Neural progenitor cell (in vitro differentiated cells): ENCODE data around the gene ANKRD12. TPM values are rescaled to one million over a fixed set of nuclear protein-coding genes. Genes with fewer than 3 reads are reported as not detected.

Source experiments
- DNase-seq: peaks from one replicate; pipeline ENCODE4 v3.0.0-alpha.2; 2016; ENCODE audit warnings: low spot score
- H2AFZ ChIP-seq: fragments of 200-600 bp; sonication (generic); replicated peaks from 2 replicates; pipeline ENCODE4 v1.6.1; 2016; ENCODE audit warnings: antibody characterized with exemption
- H3F3A ChIP-seq: fragments of 200-600 bp; sonication (generic); 2 replicates; pipeline ENCODE4 v1.6.1; 2016; ENCODE audit warnings: antibody characterized with exemption, low read depth
- H3K27ac ChIP-seq: fragments of 200-600 bp; sonication (generic); 2 replicates; pipeline ENCODE4 v1.5.1; 2016; ENCODE audit warnings: mild to moderate bottlenecking
- H3K27me3 ChIP-seq: fragments of 200-600 bp; sonication (generic); 2 replicates; pipeline ENCODE4 v1.6.1; 2016; ENCODE audit warnings: mild to moderate bottlenecking, moderate library complexity
- H3K36me3 ChIP-seq: fragments of 200-600 bp; sonication (generic); 2 replicates; pipeline ENCODE4 v1.5.1; 2016
- H3K4me1 ChIP-seq: fragments of 200-600 bp; sonication (generic); 2 replicates; pipeline ENCODE4 v1.6.1; 2016; ENCODE audit warnings: mixed run types
- H3K4me2 ChIP-seq: fragments of 200-600 bp; sonication (generic); 2 replicates; pipeline ENCODE4 v1.6.1; 2016
- H3K4me3 ChIP-seq: fragments of 200-600 bp; sonication (generic); 2 replicates; pipeline ENCODE4 v1.5.1; 2016
- H3K79me2 ChIP-seq: fragments of 200-600 bp; sonication (generic); 2 replicates; pipeline ENCODE4 v1.6.1; 2016; ENCODE audit warnings: low read depth
- H3K9ac ChIP-seq: fragments of 200-600 bp; sonication (generic); 2 replicates; pipeline ENCODE4 v1.6.1; 2016
- H3K9me3 ChIP-seq: fragments of 200-600 bp; sonication (generic); 2 replicates; pipeline ENCODE4 v1.5.1; 2016; ENCODE audit warnings: low read depth
- H4K20me1 ChIP-seq: fragments of 200-600 bp; sonication (generic); 2 replicates; pipeline ENCODE4 v1.6.1; 2016; ENCODE audit warnings: low read depth
- H3K27ac Mint-ChIP-seq: 3 replicates; pipeline ENCODE4 v1.8.0; 2021; ENCODE audit warnings: mixed read lengths
- H3K27me3 Mint-ChIP-seq: 2 replicates; pipeline ENCODE4 v1.8.0; 2022; ENCODE audit warnings: low read depth, mild to moderate bottlenecking, inconsistent platforms, moderate library complexity, mixed read lengths; ENCODE audit not compliant: insufficient read depth
- H3K36me3 Mint-ChIP-seq: 3 replicates; pipeline ENCODE4 v1.8.0; 2021; ENCODE audit warnings: mixed read lengths
- H3K4me1 Mint-ChIP-seq: 3 replicates; pipeline ENCODE4 v1.8.0; 2021; ENCODE audit warnings: mixed read lengths
- H3K4me3 Mint-ChIP-seq: 3 replicates; pipeline ENCODE4 v1.8.0; 2021; ENCODE audit warnings: mild to moderate bottlenecking, moderate library complexity, mixed read lengths
- H3K9me3 Mint-ChIP-seq: 3 replicates; pipeline ENCODE4 v1.8.0; 2020; ENCODE audit warnings: mixed read lengths
- EZH2 ChIP-seq: fragments of 200-600 bp; sonication (generic); IDR thresholded peaks from 2 replicates; pipeline ENCODE4 v1.6.1; 2017; ENCODE audit warnings: antibody characterized with exemption, mild to moderate bottlenecking, moderate library complexity
- EZH2phosphoT487 ChIP-seq: fragments of 200-600 bp; sonication (generic); IDR thresholded peaks from 2 replicates; pipeline ENCODE4 v1.6.1; 2017; ENCODE audit warnings: antibody characterized with exemption
- total RNA-seq: library from RNA; depleted of rRNA; stranded (reverse); fragments of >200 nt; gene quantifications from 2 replicates; pipeline ENCODE4 v1.2.3, GENCODE V29; 2015; ENCODE audit warnings: low replicate concordance
- TF ChIP-seq, protein P1 (sequence below): fragments of 200-600 bp; sonication (generic); IDR thresholded peaks from 2 replicates; pipeline ENCODE4 v1.5.1; 2017; ENCODE audit warnings: antibody characterized with exemption, mild to moderate bottlenecking

ANKRD12 gene
- total RNA-seq, 1 donor from 2014 or later = 38.2 TPM

GRCh38 chr18:9244376-9244775 is 107.8 kb downstream of the ANKRD12 start:
- H3F3A ChIP-seq = no peaks in the 10 kb centered on the region
- H2AFZ ChIP-seq = no peak overlapping the region
- no peak overlapping the region for H3K4me2 ChIP-seq
- no peaks in the 10 kb centered on the region for H3K79me2 ChIP-seq
- no peaks in the 10 kb centered on the region for H4K20me1 ChIP-seq
- no peak overlapping the region for H3K27ac Mint-ChIP-seq
- H3K4me3 Mint-ChIP-seq = no peak overlapping the region
- H3K9ac ChIP-seq = no peak overlapping the region
- no peaks in the 10 kb centered on the region for H3K4me1 Mint-ChIP-seq
- no peaks in the 10 kb centered on the region for H3K4me1 ChIP-seq
- TF ChIP-seq EZH2 (no peak), EZH2phosphoT487 (no peak)
- TF ChIP-seq, protein P1, sequence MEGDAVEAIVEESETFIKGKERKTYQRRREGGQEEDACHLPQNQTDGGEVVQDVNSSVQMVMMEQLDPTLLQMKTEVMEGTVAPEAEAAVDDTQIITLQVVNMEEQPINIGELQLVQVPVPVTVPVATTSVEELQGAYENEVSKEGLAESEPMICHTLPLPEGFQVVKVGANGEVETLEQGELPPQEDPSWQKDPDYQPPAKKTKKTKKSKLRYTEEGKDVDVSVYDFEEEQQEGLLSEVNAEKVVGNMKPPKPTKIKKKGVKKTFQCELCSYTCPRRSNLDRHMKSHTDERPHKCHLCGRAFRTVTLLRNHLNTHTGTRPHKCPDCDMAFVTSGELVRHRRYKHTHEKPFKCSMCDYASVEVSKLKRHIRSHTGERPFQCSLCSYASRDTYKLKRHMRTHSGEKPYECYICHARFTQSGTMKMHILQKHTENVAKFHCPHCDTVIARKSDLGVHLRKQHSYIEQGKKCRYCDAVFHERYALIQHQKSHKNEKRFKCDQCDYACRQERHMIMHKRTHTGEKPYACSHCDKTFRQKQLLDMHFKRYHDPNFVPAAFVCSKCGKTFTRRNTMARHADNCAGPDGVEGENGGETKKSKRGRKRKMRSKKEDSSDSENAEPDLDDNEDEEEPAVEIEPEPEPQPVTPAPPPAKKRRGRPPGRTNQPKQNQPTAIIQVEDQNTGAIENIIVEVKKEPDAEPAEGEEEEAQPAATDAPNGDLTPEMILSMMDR = no peak
- H3K27ac ChIP-seq = no peak overlapping the region
- no peak overlapping the region for H3K4me3 ChIP-seq
- no peak for DNase-seq
- H3K9me3 ChIP-seq = no peaks in the 10 kb centered on the region
- H3K27me3 Mint-ChIP-seq = peaks cover 2% of the 10 kb centered on the region
- no peaks in the 10 kb centered on the region for H3K9me3 Mint-ChIP-seq
- no peaks in the 10 kb centered on the region for H3K36me3 ChIP-seq
- no peaks in the 10 kb centered on the region for H3K27me3 ChIP-seq
- H3K36me3 Mint-ChIP-seq = peaks cover 10% of the 10 kb centered on the region

- H3K4me2 ChIP-seq = no peak overlapping the region
- no peaks in the 10 kb centered on the region for H3K79me2 ChIP-seq
- TF ChIP-seq, protein P1 = no peak
- TF ChIP-seq EZH2 = no peak
- no peak for TF ChIP-seq EZH2phosphoT487
- H3K36me3 Mint-ChIP-seq = peaks cover 8% of the 10 kb centered on the region
- H3K9me3 Mint-ChIP-seq = no peaks in the 10 kb centered on the region
- no peak overlapping the region for H3K27ac Mint-ChIP-seq
- H3K4me1 Mint-ChIP-seq = no peaks in the 10 kb centered on the region
- H3K4me3 Mint-ChIP-seq = no peak overlapping the region
- no peaks in the 10 kb centered on the region for H3K36me3 ChIP-seq
- no peak overlapping the region for H2AFZ ChIP-seq
- H3K9me3 ChIP-seq = no peaks in the 10 kb centered on the region
- H3K27me3 ChIP-seq = no peaks in the 10 kb centered on the region
- H3K27me3 Mint-ChIP-seq = peaks cover 2% of the 10 kb centered on the region
- no peaks in the 10 kb centered on the region for H4K20me1 ChIP-seq
- no peak overlapping the region for H3K9ac ChIP-seq
- no peaks in the 10 kb centered on the region for H3K4me1 ChIP-seq
- no peak overlapping the region for H3K27ac ChIP-seq
- H3F3A ChIP-seq = no peaks in the 10 kb centered on the region
- no peak overlapping the region for H3K4me3 ChIP-seq
- DNase-seq = no peak
Measured at GRCh38 chr18:9248661-9249060, 112.1 kb downstream of the ANKRD12 start.

GRCh38 chr18:9249254-9249653 is 112.7 kb downstream of the ANKRD12 start:
- no peak overlapping the region for H3K27ac Mint-ChIP-seq
- Histone ChIP-seq H3K36me3 (no peaks in the 10 kb centered on the region), H3K27me3 (no peaks in the 10 kb centered on the region), H2AFZ (no peak overlapping the region), H3K9ac (no peak overlapping the region), H3K79me2 (no peaks in the 10 kb centered on the region), H3F3A (no peaks in the 10 kb centered on the region), H3K9me3 (no peaks in the 10 kb centered on the region), H3K4me2 (no peak overlapping the region), H3K4me1 (no peaks in the 10 kb centered on the region), H3K27ac (no peak overlapping the region), H4K20me1 (no peaks in the 10 kb centered on the region), H3K4me3 (no peak overlapping the region)
- H3K36me3 Mint-ChIP-seq = peaks cover 10% of the 10 kb centered on the region
- H3K27me3 Mint-ChIP-seq = peaks cover 2% of the 10 kb centered on the region
- H3K4me1 Mint-ChIP-seq = no peaks in the 10 kb centered on the region
- no peak overlapping the region for H3K4me3 Mint-ChIP-seq
- H3K9me3 Mint-ChIP-seq = no peaks in the 10 kb centered on the region
- TF ChIP-seq, protein P1 = no peak
- TF ChIP-seq EZH2 = no peak
- no peak for TF ChIP-seq EZH2phosphoT487
- DNase-seq = no peak

DNA sequence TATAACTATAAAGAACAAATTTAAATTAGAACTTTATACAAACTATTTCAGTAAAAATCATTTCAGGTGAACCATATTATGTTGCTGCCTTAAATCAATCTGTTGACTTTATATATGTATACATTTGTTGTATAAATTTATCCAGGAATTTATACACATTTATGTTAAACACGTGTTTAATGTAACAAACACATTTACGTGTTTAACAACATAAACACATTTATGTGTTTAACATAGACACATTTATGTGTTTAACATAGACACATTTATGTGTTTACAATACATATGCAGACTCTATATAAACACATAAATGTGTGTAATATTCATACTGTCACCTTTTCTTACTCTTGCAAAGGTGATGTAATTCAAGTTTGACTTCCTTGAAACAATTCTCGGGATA is 122.6 kb downstream of the ANKRD12 start:
- Mint-ChIP-seq H3K4me3 (no peak overlapping the region), H3K9me3 (peaks cover 1% of the 10 kb centered on the region), H3K36me3 (peaks cover 45% of the 10 kb centered on the region), H3K4me1 (peaks cover 8% of the 10 kb centered on the region), H3K27ac (no peak overlapping the region), H3K27me3 (no peaks in the 10 kb centered on the region)
- Histone ChIP-seq H3K27me3 (no peaks in the 10 kb centered on the region), H3K27ac (no peak overlapping the region), H2AFZ (no peak overlapping the region), H3K36me3 (peaks cover 12% of the 10 kb centered on the region), H3K4me2 (no peak overlapping the region), H3K9ac (no peak overlapping the region), H3K79me2 (no peaks in the 10 kb centered on the region), H4K20me1 (no peaks in the 10 kb centered on the region), H3K4me3 (no peak overlapping the region), H3F3A (peaks cover 14% of the 10 kb centered on the region), H3K9me3 (no peaks in the 10 kb centered on the region), H3K4me1 (peaks cover 7% of the 10 kb centered on the region)
- no peak for DNase-seq
- no peak for TF ChIP-seq EZH2phosphoT487
- no peak for TF ChIP-seq EZH2
- TF ChIP-seq, protein P1 = no peak
